NCI-H510A (cell line): ENCODE results near the gene CTNNA1.

Experiments used
- DNase-seq: peaks from one replicate; lab custom pipeline; 2025; lab: John Stamatoyannopoulos, UW

Gene CTNNA1

DNA sequence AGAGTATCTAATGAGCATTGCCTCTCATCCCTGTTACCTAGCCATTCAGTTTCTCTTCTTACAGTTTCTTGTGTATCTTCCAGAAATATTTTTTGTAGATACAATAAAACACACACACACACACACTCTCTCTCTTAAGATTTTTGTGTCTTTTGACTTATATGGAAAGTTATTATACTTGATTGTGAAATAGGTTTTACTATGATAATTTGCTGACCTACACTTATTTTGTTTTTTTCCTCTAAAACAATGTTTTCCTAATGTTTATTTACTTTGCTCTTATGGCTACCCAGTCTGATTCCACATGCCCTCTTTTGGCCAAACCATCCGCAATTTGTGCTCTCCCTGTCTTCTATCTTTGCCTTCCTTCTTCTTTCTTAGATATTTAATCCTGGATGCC, 96.7 kb downstream of the CTNNA1 start:
- no peak for DNase-seq

DNA sequence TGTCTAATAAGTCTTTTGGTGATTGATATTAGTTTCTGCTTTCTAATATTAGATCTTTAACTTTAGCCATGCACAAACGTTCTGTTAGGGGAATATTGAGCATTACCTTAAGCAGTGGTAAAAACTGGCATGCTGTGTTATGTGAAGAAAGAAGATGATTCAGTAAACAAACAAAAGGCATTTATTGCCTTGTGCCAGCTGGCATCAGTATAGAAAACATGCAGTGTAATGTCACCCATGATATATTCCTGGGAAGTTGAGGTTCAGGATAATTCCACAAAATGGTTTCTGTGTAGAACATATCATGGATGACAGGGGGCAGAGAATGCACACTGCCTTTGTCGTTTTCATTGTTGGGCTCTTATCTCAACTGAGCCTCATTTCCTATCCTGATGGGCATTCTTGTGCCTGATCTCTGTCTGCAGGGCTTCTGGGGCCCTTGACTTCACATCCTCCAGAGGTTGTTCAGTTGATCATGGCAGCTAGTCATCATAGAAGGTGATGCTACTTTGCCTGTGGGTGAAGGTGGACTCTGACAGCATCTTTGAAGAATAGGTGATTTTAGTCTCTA, 97.7 kb downstream of the CTNNA1 start:
- no peak for DNase-seq

DNA sequence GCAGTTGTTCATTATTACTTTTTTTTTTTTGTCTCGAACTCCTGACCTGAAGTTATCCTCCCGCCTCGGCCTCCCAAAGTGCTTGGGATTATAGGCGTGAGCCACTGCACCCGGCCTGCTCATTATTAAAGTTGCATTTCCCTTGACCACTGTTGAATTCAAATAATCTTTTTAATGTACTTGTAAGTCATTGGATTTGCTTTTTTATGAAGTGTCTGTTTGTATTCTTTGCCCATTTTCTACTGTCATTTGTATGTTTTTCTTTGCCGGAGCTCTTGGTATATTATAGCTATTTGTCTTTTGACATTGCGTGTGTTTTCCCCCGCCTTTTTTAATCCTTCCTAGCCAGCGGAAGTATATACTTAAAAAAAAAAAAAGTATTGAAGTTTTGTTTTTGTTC, 99.9 kb downstream of the CTNNA1 start:
- DNase-seq: no peak

DNA sequence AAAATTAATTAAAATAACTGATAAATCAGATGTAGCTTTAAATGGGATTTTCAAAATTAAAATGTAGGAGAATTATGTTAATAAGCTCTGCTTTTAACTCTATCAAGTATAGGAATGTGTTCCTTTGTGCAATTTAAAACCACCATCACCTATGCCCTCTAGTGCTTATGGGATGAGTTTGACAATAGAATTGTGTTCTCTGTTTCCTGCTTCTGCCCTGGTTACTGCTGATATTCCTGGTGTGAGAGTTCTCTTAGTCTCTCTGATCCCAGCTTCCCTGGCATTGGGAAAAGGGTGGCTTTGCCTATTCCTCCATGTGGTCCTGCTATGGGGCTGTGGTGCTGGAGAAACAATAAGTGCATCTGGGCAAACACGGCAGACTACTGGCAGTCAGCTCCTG, 113.8 kb downstream of the CTNNA1 start:
- no peak for DNase-seq

DNA sequence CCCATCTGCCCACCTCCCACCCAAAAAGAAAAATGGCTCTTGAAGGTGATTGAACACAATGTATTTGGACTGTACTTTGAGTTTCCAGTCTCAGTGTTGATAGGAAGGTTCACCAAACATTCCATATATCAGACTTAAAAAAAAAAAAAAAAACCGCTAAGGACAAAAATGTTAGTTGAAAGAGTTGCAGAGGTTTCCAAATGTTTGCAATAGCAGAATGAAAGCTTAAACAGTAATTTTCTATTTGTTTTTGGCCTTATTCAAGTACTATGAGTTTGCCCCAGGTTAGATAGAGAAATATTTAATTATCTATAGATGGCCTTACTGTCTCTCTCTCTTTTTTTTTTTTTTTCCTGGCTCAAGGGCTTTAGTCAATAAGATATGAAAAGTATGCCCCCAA, 115.8 kb downstream of the CTNNA1 start:
- DNase-seq: no peak

DNA sequence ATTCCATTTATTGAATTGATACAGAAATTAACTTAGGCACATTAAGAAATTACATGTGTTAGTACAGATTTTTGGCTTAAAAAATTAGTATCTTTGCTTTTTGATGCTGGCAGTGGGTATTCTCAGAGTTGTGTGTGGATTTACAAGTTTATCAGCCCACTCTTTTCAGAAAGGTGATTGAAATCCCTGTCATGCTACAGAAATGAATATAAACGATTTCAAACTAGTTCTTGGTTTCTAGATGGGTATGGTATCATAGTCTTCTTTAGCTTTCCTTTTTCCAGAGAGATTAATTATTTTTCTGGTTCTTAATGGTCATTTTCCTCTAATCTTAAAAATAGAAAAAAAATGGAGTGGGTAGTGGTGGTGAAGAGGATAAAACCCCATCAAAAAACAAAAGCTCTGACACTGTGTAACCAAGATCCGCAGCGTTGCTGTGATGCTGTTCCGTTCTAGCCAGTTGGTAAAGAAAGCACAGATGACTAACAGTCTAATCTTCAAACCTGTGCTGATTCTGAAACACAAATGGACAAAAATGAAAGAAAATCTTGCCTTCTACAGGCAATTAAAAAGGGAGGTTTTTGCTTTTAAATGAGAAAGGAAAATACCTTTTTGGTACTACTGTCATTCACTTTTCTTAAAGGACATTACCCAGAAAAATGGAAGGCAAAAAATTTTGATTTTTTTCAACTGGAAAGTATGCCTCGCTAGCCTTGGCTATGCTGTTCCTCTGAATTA, 116.7 kb downstream of the CTNNA1 start:
- no peak for DNase-seq

DNA sequence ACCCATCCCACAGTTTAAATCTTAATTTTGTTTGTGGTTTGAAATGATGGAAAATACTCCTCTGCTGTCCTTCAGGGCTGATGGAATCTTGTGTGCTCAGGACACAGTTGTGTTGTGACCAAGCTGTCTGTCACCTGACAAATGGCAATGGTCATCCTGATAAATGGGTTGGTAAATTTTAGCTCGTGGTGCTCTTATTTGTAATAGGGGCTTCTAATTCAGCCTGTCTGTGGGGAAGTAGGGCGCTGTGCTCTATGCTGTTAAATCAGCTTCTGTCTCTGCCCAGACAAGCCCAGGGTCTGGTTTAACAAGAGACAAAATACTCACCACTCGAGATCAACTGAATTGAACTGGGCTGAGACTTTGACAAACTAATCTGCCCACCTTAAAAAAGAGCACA, 117.4 kb downstream of the CTNNA1 start:
- DNase-seq: no peak

DNA sequence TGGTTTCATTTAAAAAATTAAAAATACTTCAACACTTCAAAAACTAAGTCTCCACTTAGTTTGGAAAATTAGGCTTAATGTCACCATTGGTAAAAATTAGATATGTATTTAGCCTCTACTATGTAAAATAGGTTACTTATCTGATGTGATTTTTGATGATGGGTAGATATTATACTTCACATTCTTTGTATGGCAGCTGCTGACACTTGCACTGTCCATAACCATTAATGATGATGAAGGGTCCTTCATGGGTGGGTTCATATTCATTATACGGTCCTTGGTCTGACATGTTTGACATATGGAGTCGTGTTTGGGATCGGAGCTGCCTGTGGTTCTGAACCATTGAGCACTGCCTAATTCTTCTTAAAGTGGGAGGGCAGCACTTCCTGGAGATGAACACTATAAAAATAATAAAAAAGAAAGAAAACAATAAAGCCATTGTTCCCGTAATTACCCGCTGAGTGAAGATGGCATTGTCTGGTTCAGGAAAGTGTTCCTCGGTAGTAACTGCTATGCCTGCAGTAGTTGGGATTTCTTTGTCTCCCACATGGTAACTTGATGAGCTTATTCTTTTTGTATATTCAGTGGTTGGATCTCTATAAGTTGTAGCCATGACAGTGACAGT, 119.7 kb downstream of the CTNNA1 start:
- DNase-seq: no peak

DNA sequence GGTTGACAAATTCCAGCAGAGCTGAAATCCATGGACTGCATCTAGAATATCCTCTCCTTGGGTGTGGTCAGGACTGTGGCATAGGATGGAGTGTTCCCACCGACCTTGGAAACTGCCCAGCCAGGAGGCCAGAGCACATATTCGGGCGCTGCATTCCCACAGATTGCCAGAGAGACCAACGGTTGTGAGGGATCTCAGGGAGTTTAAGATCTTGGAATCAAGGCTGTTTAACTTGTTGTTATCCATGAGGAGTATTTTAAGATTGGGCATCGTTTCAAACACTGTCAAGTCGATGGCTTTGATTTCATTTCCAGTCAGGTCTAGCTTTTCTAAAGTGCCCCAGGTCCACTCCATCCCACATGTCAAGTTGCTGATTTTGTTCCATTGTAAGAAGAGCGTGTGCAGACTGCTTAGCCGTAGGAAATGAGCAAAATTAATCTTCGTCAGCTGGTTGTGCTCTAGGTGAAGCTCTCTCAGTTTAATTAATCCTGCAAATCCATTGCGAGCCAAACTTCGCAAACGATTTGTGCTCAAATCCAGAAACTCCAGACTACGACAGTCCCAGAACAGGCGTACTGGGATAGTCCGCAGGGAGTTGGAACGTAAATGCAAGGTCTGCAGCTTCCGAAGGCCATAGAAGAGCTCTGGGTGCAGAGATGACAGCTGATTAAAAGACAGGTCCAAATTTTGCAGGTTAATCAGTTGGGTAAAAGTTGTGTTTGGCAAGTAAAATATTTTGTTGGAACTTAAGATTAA, 120.4 kb downstream of the CTNNA1 start:
- no peak for DNase-seq

DNA sequence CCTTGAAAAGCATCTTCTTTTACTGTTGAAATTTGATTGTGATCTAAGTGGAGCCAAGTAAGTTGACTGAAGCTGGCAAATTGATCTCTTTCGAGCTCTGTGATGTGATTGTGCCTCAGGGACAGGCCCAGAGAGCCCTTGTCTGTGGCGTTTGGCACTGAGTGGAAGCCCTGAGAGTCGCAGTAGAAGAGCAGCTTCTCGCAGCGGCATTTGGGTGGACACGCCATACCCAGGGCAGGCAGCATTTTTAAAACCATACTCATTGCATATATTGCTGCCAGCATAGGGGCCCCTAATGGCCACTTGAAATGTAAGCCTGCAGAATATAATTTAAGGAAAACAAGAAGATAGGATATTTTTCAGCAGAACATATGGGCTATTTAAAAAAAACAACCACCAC, 121.0 kb downstream of the CTNNA1 start:
- no peak for DNase-seq

DNA sequence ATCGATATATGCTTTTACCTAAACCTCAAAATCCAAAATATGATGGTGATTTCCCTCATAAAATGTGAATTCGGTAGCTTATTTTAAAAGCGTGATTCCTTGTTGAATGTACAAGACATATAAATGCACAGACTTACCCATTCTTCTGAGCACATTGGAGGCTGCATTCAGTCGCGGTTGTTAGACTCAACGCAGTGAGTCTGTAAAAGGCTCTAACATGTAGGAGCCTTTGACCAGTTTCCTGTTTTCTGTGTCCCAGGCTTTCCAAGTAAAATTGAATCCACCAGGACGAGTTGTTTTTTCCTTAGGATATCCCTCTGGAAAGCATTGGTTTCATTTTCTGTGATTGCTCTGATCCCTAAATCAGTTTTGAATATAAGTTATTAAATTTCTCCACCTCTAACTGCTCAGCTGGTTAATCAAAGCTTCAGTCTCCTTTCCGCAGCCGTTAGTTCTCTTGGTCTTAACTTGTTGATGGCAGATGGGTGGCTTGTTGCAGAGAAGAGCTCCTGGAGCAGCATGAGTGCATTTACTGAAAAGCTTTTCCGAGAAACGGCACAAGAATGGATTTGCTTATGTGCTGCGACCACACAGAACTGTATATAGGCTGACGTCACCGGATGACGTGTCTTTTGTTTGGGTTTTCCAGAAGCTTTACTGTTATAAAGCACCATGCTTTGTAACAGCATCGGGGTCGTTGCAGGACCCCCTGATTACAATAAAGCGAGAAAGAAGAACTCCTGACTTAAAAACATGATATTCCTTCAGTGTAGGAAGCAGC, 121.7 kb downstream of the CTNNA1 start, which contains the start of gene LRRTM2:
Gene LRRTM2 (minus strand): TSS at position 565 of the 781 bp plus-strand sequence. CDS start 424 bp downstream, at position 141.
- no peak for DNase-seq

DNA sequence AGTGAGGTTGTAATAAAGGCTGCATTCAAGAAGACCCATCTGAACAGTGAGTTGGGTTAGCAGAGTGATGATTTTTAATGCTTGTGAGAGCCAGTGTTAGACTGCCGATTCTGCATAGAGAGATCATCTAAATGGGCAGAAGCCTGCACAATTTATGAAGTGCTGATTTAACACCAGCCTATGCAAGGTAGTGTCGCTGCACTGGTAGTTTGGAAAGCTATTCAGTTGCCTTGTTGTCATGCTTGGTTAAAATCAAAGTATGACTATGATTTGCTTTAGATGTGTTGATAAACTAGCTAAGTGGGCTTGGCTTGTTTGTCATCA, 122.3 kb downstream of the CTNNA1 start:
- DNase-seq: no peak

DNA sequence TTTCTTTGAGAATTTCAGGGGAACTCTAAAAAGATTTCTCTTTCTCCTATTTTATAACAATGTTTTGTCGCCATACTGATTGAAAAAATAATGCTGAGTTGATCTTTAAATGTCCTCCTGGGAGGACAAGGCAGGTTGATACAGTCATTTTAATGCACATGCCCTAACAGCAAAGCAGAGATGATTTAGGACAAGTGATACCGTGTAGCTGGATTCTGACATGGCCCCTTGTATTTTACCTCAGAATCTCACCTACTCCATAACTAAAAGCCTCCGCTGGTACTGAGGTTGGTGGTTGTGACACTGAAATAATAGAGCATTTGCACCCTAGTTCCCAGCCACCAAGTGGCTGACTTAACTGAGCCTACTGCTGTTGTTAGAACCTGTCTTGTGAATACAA, 122.7 kb downstream of the CTNNA1 start:
- no peak for DNase-seq

DNA sequence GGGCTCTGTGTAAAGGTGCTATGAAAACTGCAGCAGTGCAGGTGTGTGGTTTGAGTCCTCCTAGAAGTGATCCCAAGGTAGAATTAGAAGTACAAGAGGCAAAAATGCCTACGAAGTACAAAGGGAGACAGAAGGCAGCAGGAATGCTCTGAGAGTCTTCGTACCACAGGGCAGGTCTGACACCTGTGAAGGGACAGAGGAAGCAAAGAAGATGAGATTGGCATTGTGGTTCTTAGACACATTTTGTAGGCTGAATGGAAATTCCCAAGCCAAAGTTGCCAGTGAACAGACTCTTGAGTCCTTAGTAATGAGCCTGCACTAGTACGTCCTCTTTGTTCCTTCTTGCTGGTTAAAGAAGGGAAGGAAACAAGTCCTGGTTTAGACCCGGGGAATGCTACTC, 123.6 kb downstream of the CTNNA1 start:
- no peak for DNase-seq

DNA sequence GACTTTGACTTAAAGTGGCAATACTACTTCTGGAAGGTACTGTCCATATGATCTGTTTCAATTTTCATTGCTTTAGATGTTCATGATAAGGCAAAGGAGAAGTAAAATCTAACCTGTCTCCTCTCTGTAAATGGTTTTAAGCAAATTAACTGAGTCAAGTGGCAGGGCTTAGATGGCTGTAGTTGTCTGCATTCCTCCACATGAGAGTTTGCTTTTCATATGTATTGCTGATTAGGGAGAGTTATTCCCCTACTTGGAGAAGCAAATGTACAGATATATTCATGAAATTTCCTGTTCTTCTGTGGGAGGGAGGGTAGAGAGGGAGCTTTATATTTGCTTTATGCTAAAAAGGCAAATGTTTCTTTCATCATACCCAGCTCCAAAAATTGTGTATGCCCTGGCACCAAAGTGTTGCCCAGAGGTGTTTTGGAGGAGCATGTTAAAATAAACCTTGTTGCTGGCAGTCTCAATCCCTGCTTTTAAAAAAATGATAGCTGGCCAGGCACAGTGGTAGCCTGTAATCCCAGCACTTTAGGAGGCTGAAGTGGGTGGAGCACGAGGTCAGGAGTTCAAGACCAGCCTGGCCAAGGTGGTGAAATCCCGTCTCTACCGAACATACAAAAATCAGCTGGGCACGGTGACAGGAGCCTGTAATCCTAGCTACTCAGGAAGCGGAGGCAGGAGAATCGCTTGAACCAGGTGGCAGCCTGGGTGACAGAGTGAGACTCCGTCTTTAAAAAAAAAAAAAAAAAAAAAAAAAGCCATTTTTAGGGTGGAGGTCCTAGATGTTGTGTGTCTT, 125.4 kb downstream of the CTNNA1 start:
- no peak for DNase-seq

DNA sequence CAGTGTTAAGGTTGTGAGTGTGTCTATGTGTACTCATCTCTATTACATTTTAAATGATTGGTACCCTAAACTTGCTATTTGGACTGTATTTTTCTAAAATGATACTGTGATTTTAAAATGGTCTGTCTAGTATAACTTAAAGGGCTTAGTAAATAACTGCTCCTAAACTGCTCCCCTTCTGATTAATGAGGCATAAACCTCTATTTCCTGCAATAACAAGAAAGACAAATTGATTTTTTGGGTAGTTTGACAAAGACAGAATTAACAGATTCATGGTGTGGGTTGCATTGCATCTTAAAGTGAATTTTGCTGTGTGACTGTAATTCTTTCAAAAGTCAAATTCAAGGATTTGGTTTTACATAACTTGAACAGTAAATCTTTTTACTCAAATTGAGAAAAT, 130.0 kb downstream of the CTNNA1 start:
- DNase-seq: no peak

DNA sequence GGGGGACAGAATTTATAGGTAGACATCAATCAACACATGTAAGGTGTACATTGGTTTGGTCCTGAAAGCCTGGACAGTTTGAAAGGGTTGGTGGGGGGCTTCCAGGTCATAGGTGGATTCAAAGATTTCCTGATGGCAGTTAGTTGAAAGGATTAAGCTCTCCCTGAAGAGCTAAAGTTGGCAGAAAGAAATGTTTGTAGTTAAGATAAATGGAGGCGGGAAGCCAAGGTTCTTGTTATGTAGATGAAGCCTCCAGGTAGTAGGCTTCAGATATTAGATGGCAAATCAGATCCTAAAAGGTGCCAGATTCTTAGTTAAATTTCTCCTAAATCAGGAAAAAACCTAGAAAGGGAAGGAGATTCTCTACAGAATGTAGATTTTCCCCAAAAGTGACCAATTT, 130.9 kb downstream of the CTNNA1 start:
- DNase-seq: no peak

DNA sequence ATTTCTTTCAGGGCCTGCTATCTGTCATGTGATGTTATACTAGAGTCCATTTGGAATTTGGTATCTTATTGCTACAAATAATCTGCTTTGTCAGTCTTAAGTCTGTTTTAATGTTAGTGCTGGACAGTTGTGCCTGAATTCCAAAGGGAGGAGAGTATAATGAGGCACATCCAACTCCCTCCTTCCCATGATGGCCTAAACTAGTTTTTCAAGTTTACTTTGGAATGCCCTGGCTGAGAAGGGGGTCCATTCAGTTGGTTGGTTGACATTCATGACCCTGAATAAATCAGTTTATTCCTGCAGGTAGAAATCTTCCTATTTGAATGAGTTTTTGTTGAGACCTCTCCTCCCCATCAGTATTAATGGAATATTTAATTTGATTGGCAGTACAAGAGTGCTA, 131.3 kb downstream of the CTNNA1 start:
- DNase-seq: no peak

DNA sequence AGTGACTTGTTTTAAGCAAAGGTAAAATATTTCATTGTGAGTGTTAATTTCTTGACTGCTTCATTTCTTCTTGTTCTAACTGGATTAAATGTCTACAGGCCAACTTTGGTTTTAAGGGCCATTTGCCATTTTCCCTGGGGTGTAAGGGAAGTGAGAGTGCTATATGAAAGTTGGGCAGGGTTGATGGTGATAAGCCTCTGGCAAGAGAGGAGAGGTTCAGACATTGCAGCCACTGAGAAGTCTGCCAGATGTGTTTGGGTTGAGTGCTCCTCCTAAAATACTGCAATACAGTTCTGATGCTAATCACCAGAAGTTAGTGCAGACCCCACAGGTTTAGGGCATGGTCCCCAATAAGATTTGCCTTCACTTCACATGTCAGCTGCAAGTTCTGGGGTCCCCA, 136.8 kb downstream of the CTNNA1 start:
- DNase-seq: no peak

DNA sequence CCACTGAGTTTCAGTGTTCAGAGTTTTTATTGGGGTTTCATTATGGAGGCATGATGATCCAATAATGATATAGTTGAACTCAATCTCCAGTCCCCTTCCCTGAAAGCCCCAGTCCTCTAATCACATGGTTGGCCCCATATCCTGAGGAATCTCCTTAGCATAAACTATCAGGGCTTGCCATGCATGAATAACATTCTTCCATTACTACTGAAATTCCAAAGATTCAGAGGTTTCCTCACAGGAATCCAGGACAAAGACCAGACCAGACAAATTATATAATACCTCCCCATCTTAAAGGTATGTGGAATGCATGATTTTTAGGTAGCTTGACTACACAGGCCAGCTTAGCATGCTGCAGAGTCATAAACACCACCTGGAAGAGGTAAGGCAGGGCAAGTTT, 137.4 kb downstream of the CTNNA1 start:
- DNase-seq: no peak

DNA sequence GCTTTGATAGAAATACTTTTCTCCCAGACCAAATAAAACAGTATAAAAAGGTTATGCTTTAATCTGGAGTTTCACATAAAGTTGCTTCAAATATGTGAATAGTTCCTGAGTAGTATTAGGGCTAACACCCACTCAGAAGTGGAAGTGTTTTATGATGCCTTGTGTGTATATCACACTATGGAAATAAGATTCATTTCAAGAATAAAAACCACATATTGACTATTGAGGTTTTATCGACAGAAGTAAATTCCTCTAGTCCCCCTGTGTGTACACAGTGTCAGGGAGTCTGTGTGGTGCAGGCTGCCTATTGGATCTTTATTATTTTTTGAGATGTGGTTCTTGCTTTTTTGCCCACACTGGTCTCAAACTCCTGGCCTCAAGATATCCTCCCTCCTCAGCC, 142.7 kb downstream of the CTNNA1 start:
- no peak for DNase-seq
